ENCODE data around the gene PPM1G. TPM values are rescaled to one million over a fixed set of nuclear protein-coding genes. Genes with fewer than 3 reads are reported as not detected.

The PPM1G gene
- total RNA-seq, 1 experiment from 2014 or later, result 147 TPM

DNA sequence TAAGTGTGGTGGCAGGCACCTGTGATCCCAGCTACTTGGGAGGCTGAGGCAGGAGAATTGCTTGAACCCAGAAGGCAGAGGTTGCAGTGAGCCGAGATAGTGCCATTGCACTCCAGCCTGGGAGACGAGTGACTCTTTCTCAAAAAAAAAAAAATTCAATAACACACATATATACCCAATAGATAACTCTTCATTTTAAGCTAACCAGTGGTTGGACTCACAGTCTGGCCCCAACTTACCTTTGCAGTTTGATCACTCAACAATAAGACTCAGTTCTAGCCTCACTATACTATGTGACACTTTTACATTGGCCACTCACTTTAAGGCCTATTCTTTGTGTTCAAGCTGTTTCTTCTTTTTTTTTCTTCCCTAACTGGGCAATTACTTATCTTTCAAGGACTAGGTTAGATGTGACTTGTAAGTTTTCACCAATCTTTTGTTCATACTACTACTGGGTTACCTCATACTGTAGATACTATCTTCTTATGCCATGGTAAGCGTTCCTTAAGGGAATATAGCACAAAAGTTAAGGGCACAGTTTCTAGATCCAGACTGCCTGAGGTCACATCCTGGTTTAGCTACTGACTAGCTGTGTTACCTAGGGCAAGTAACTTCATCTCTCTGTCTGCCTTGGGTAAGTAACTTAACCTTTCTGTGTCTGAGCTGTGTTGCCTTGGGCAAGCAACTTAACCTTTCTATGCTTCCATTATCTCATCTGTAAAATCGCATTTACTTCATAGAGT, 46.5 kb downstream of the PPM1G start:
- intact Hi-C loops (cut with micrococcal nuclease; ENCODE audit: unreplicated experiment), result no loop called here
- Histone ChIP-seq H3K27me3 (replicated peaks; ENCODE audit: insufficient read depth, low read depth, low read length, poor library complexity) (no peaks in the 10 kb centered on the region), H3K36me3 (ENCODE audit: insufficient read depth, low read length, poor library complexity, severe bottlenecking) (peaks cover 41% of the 10 kb centered on the region), H3K4me3 (ENCODE audit: low read depth, low read length, poor library complexity, severe bottlenecking) (no peak overlapping the region), H3K4me1 (ENCODE audit: insufficient read depth, low read length, poor library complexity, severe bottlenecking) (no peaks in the 10 kb centered on the region), H3K27ac (ENCODE audit: low read depth, low read length, poor library complexity, severe bottlenecking) (no peak overlapping the region), H3K9me3 (ENCODE audit: low read depth, low read length, poor library complexity, severe bottlenecking) (no peaks in the 10 kb centered on the region)
- DNase-seq (ENCODE audit: low spot score), result no peak
- no peak for TF ChIP-seq CTCF (conservative IDR thresholded peaks at IDR 0.05; ENCODE audit: low read depth, low read length)
- CTCF ChIA-PET, result no interaction called here
- no TSS peak for BruUV-seq (replicated peaks)
- POLR2A ChIA-PET (ENCODE audit: low non-redundant PET), result no interaction called here

- TF ChIP-seq CTCF (conservative IDR thresholded peaks at IDR 0.05; ENCODE audit: low read depth, low read length) (no peak), EZH2 (IDR thresholded peaks at IDR 0.05; ENCODE audit: borderline replicate concordance, low read depth, low read length, poor library complexity, severe bottlenecking) (no peak)
- peak; percentile 99 for DNase-seq (ENCODE audit: low spot score)
- Histone ChIP-seq H3K27ac (ENCODE audit: low read depth, low read length, poor library complexity, severe bottlenecking) (peak within 1 kb of the TSS; percentile 88), H3K4me1 (ENCODE audit: insufficient read depth, low read length, poor library complexity, severe bottlenecking) (peaks cover 3% of the 10 kb centered on the region), H3K4me3 (ENCODE audit: low read depth, low read length, poor library complexity, severe bottlenecking) (peak within 1 kb of the TSS; percentile 77), H3K36me3 (ENCODE audit: insufficient read depth, low read length, poor library complexity, severe bottlenecking) (peaks cover 2% of the 10 kb centered on the region), H3K27me3 (replicated peaks; ENCODE audit: insufficient read depth, low read depth, low read length, poor library complexity) (no peaks in the 10 kb centered on the region), H3K9me3 (ENCODE audit: low read depth, low read length, poor library complexity, severe bottlenecking) (no peaks in the 10 kb centered on the region)
- intact Hi-C loops (cut with micrococcal nuclease; ENCODE audit: unreplicated experiment), result loop anchor here (1.0 kb wide), 1 partner anchor 14 kb away; the partner anchor contains the start of genes EIF2B4 and SNX17
- TSS peak; percentile 58 for BruUV-seq (replicated peaks)
- CTCF ChIA-PET, result interaction anchor here (1.5 kb wide), 1 partner anchor 13 kb away, joined by 4 read pairs; no protein-coding TSS in a partner anchor
- POLR2A ChIA-PET (ENCODE audit: low non-redundant PET), result interaction anchor here (0.6 to 1.2 kb wide), 4 partner anchors 13 to 74 kb away, joined by 3 to 9 read pairs (median 4); no protein-coding TSS in a partner anchor
Observed at GRCh38 chr2:27356382-27357181, 52.8 kb downstream of the PPM1G start, which contains the start of gene GTF3C2. Gene GTF3C2 (minus strand): TSS chr2:27356764. CDS start chr2:27343554, 13,210 bp downstream.

DNA sequence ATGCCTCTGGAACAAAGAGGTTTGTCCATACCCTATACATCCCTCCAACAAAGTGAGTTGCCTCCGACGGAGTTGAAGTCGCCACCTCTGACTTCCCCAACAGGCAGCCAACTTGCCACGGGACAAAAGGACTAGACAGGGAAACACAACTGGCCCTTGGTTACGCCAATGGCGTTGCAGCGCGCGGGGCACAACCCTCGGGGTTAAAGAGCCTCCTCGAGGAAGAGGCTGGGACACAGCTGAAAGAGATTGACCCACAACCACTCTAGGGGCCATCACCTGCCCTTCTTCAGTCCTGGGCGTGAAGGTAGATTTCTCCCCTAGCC, 53.4 kb downstream of the PPM1G start:
- peaks cover 2% of the 10 kb centered on the region for H3K36me3 ChIP-seq (ENCODE audit: insufficient read depth, low read length, poor library complexity, severe bottlenecking)
- peak overlapping the region; percentile 77 for H3K4me3 ChIP-seq (ENCODE audit: low read depth, low read length, poor library complexity, severe bottlenecking)
- TF ChIP-seq CTCF (conservative IDR thresholded peaks at IDR 0.05; ENCODE audit: low read depth, low read length) (no peak), EZH2 (IDR thresholded peaks at IDR 0.05; ENCODE audit: borderline replicate concordance, low read depth, low read length, poor library complexity, severe bottlenecking) (no peak)
- CTCF ChIA-PET, result interaction anchor here (1.5 kb wide), 1 partner anchor 13 kb away, joined by 4 read pairs; no protein-coding TSS in a partner anchor
- H3K4me1 ChIP-seq (ENCODE audit: insufficient read depth, low read length, poor library complexity, severe bottlenecking), result peaks cover 3% of the 10 kb centered on the region
- peak; percentile 42 for DNase-seq (ENCODE audit: low spot score)
- BruUV-seq (replicated peaks), result no TSS peak
- POLR2A ChIA-PET (ENCODE audit: low non-redundant PET), result interaction anchor here (0.6 kb wide), 1 partner anchor 23 kb away, joined by 4 read pairs; no protein-coding TSS in a partner anchor
- intact Hi-C loops (cut with micrococcal nuclease; ENCODE audit: unreplicated experiment), result loop anchor here (1.0 kb wide), 1 partner anchor 14 kb away; the partner anchor contains the start of genes EIF2B4 and SNX17
- no peaks in the 10 kb centered on the region for H3K27me3 ChIP-seq (replicated peaks; ENCODE audit: insufficient read depth, low read depth, low read length, poor library complexity)
- peak overlapping the region; percentile 88 for H3K27ac ChIP-seq (ENCODE audit: low read depth, low read length, poor library complexity, severe bottlenecking)
- H3K9me3 ChIP-seq (ENCODE audit: low read depth, low read length, poor library complexity, severe bottlenecking), result no peaks in the 10 kb centered on the region

Measured in A673 (cell line).